ENCODE measurements around the gene NPAT. TPM values are rescaled to one million over a fixed set of nuclear protein-coding genes. Genes with fewer than 3 reads are reported as not detected.

The NPAT gene
- 17.6 and 18.0 TPM in 2 replicates for total RNA-seq

GRCh38 chr11:108222574-108223347 lies at the start of gene NPAT, which contains the start of gene ATM:
Gene NPAT, minus strand, starts transcription at chr11:108222638. Its CDS starts 102 bp downstream, at chr11:108222536.
Gene ATM, plus strand, starts transcription at chr11:108223067. Its CDS starts 4,558 bp downstream, at chr11:108227625.

DNA sequence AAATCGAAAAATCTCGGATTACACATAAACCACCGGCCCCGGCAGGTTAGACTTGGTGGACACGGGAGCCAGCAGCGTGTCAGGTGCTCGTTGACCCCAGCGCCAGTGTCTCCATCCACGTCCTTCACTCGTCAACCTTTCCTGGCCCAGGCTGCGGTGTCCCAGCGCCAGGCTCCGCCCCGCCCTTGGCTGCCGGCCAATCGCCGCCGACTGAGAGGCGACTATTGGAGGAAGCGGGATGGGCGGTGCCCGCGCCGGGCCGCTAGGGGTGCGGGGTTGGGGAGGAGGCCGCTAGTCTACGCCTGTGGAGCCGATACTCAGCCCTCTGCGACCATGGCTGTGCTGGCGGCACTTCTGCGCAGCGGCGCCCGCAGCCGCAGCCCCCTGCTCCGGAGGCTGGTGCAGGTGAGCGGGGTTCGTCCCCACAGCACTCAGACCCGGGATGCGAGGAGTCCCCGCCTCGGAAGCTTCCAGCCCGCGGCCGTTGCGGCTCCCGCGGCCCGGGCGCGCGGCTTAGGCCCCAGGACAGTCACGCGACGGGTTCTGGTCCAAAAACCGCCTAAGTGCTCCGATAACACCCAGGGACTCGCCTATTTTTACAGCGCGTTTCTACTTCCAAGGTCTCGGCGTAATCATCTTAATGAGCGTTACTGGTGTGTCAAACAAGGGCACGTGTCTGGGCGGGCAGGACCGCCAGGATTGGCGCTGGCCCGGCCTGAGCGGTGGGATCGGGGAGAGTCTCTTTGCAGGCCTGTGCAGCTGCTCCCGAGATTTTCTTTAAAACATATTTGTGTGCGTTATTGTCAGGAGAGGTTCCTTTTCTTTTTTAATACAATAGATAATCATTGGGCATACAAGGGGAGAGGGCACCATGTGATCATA lies 100.9 kb downstream of the NPAT start, which contains the start of gene ACAT1:
Gene ACAT1 (plus strand): TSS at position 294 of the 882 bp plus-strand sequence. CDS start 40 bp downstream, at position 334.

Other genes with a start within 250 kb of the NPAT start
- 40.7 and 57.2 TPM in 2 replicates for gene CUL5, start 213.7 kb downstream of the NPAT start, total RNA-seq
- gene ACAT1, start 101.1 kb downstream of the NPAT start, total RNA-seq, result 125 and 158 TPM in 2 replicates
- gene ATM, start 429 bp upstream of the NPAT start, total RNA-seq, result 80.5 and 104 TPM in 2 replicates
- gene C11orf65, start 244.9 kb upstream of the NPAT start, total RNA-seq, result under 0.01 and 0.34 TPM in 2 replicates

Measured in dermis lymphatic vessel endothelial cell (primary cell).